Sigmoid colon (tissue), 7 donors: ENCODE data around the gene CCR1. TPM values are rescaled to one million over a fixed set of nuclear protein-coding genes. Genes with fewer than 3 reads are reported as not detected.
"Not testable (repeated sequence)": the region's sequence is repeated elsewhere in the genome, so short reads cannot be mapped to it uniquely, and the experiment has no call there.

ENCODE experiments used
- DNase-seq: peaks from one replicate; pipeline ENCODE4 v3.0.0-alpha.2; 2019
- H3K27ac ChIP-seq, 4 donors: fragments of 200-600 bp; sonication (generic); one replicate each; pipeline ENCODE4 v1.5.1; 2016 to 2019; ENCODE audit warnings: mild to moderate bottlenecking in 1 of 4
- H3K27me3 ChIP-seq, 3 donors: fragments of 200-600 bp; sonication (generic); one replicate each; pipeline ENCODE4 v1.5.1; 2019; ENCODE audit warnings: mild to moderate bottlenecking in 1 of 3
- H3K36me3 ChIP-seq, 4 donors: fragments of 200-600 bp; sonication (generic); one replicate each; pipeline ENCODE4 v1.5.1; 2016 to 2019
- H3K4me1 ChIP-seq, 4 donors: fragments of 200-600 bp; sonication (generic); one replicate each; pipeline ENCODE4 v1.5.1; 2017 to 2019
- H3K4me3 ChIP-seq, 4 donors: fragments of 200-600 bp; sonication (generic); one replicate each; pipeline ENCODE4 v1.5.1; 2017 to 2019; ENCODE audit warnings: mild to moderate bottlenecking in 2 of 4, moderate library complexity in 1 of 4
- H3K9me3 ChIP-seq, 4 donors: fragments of 200-600 bp in 3 of 4; sonication (generic) in 3 of 4; one replicate each; pipeline versions ENCODE4 v1.5.1 to v1.6.1; 2013 to 2019
- EP300 ChIP-seq, 4 donors: sonication (generic); formaldehyde crosslinking; IDR thresholded peaks; one replicate each; pipeline ENCODE4 v1.6.1; 2017; ENCODE audit warnings: antibody characterized with exemption in 4 of 4
- POLR2A ChIP-seq, 2 donors: fragments of 450-650 bp; IDR thresholded peaks; one replicate each; pipeline ENCODE4 v1.6.1; 2016; ENCODE audit warnings: antibody characterized with exemption in 2 of 2, mild to moderate bottlenecking in 2 of 2, moderate library complexity in 2 of 2
- POLR2AphosphoS5 ChIP-seq, 4 donors: sonication (generic); formaldehyde crosslinking; IDR thresholded peaks; one replicate each; pipeline ENCODE4 v1.6.1; 2017; ENCODE audit warnings: antibody characterized with exemption in 4 of 4
- WGBS, 2 donors: extraction: QIAGEN DNeasy Blood & Tissue Kit; methylation state at CpG; one replicate each; pipeline ENCODE4 v1.1.7; 2013; 5-methylcytosine and 5-hydroxymethylcytosine counted together
- intact Hi-C: fragments of 100-400 bp; cut with DNase I; formaldehyde crosslinking; loops from one replicate; pipeline ENCODE4 v1.15.1; 2023
- polyA plus RNA-seq, 3 donors: library from polyadenylated mRNA; stranded (reverse); fragments of 200-250 nt; gene quantifications; one replicate each; pipeline ENCODE4 v1.2.3, GENCODE V29; 2013
- total RNA-seq, 4 donors: library from RNA; depleted of rRNA; stranded (reverse); fragments of >200 nt; gene quantifications; one replicate each; pipeline ENCODE4 v1.1.0, GENCODE V29; 2016
- TF ChIP-seq, protein P1 (sequence below), 4 experiments: fragments of 450-650 bp in 3 of 4; fragments of 200-600 bp in 1 of 4; IDR thresholded peaks; one replicate each; pipeline ENCODE4 v1.5.1; 2016 to 2019; ENCODE audit warnings: antibody characterized with exemption in 4 of 4, mild to moderate bottlenecking in 3 of 4, moderate library complexity in 2 of 4
- donor health status: healthy with polysubstance abuse.
- donor health status: Bipolar disorder and iron deficiency.
- donor health status: healthy.

Gene CCR1
- total and polyA plus RNA-seq, 7 donors: 2.2 to 16.6 (median 8.2) TPM

DNA sequence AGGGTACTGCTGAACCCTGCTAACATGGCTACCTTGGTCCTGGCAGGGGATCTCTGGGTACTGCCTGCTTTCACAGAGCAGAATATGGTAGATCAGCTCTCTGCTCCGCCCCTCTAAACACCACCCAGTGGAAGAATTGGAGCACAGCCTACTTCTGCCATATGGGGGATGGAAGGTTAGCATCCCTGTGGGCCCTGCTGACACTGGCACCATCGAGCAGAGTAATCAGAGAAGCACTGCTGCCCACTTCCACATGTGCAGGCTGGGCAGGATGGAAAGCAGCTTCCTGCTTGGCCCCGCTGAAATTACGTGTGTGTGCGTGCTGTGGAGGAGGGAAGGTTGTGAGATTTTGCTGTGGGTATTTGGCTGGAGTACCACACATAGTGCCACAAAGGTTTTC is 24.8 kb downstream of the CCR1 start:
- TF ChIP-seq POLR2AphosphoS5 (IDR thresholded peaks at IDR 0.05): no peak
- no peaks in the 10 kb centered on the region for H3K36me3 ChIP-seq

GRCh38 chr3:46168583-46169345 is 39.3 kb downstream of the CCR1 start:
- Histone ChIP-seq H3K9me3 (no peaks in the 10 kb centered on the region), H3K4me1 (no peaks in the 10 kb centered on the region), H3K4me3 (no peak overlapping the region), H3K27me3 (no peaks in the 10 kb centered on the region), H3K36me3 (no peaks in the 10 kb centered on the region), H3K27ac (no peak overlapping the region)
- no peak for DNase-seq
- TF ChIP-seq, protein P1, sequence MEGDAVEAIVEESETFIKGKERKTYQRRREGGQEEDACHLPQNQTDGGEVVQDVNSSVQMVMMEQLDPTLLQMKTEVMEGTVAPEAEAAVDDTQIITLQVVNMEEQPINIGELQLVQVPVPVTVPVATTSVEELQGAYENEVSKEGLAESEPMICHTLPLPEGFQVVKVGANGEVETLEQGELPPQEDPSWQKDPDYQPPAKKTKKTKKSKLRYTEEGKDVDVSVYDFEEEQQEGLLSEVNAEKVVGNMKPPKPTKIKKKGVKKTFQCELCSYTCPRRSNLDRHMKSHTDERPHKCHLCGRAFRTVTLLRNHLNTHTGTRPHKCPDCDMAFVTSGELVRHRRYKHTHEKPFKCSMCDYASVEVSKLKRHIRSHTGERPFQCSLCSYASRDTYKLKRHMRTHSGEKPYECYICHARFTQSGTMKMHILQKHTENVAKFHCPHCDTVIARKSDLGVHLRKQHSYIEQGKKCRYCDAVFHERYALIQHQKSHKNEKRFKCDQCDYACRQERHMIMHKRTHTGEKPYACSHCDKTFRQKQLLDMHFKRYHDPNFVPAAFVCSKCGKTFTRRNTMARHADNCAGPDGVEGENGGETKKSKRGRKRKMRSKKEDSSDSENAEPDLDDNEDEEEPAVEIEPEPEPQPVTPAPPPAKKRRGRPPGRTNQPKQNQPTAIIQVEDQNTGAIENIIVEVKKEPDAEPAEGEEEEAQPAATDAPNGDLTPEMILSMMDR (IDR thresholded peaks at IDR 0.05): no peak
- TF ChIP-seq POLR2A (IDR thresholded peaks at IDR 0.05) (no peak), POLR2AphosphoS5 (IDR thresholded peaks at IDR 0.05) (no peak), EP300 (IDR thresholded peaks at IDR 0.05) (no peak)
- intact Hi-C loops: no loop called here
- WGBS, 2 donors: 76 to 84% methylated on average over 2 of the region's 2 CpGs

More for the DNA sequence above, 24.8 kb downstream of the CCR1 start:
- intact Hi-C loops: no loop called here
- Histone ChIP-seq H3K4me1 (no peaks in the 10 kb centered on the region), H3K27me3 (no peaks in the 10 kb centered on the region), H3K27ac (no peak overlapping the region), H3K9me3 (no peaks in the 10 kb centered on the region), H3K4me3 (no peak overlapping the region)
- 73 to 86% methylated on average over 5 of the region's 5 CpGs for WGBS, 2 donors
- no peak for DNase-seq

- Histone ChIP-seq H3K36me3 (no peaks in the 10 kb centered on the region), H3K27me3 (no peaks in the 10 kb centered on the region), H3K4me3 (no peak overlapping the region), H3K9me3 (peaks cover 0 to 2% (median 0%) of the 10 kb centered on the region in 4 donors), H3K27ac (no peak overlapping the region), H3K4me1 (no peaks in the 10 kb centered on the region)
- intact Hi-C loops: no loop called here
- WGBS, 2 donors: 91% methylated on average over 3 of the region's 3 CpGs
- TF ChIP-seq, protein P1 (IDR thresholded peaks at IDR 0.05): no peak
- TF ChIP-seq POLR2A (IDR thresholded peaks at IDR 0.05) (no peak), POLR2AphosphoS5 (IDR thresholded peaks at IDR 0.05) (no peak), EP300 (IDR thresholded peaks at IDR 0.05) (no peak)
- DNase-seq: no peak
Observed at GRCh38 chr3:46163556-46164041, 44.5 kb downstream of the CCR1 start.

- DNase-seq: no peak
- intact Hi-C loops: no loop called here
- no peak overlapping the region for H3K27ac ChIP-seq
- H3K4me1 ChIP-seq: no peaks in the 10 kb centered on the region
- H3K36me3 ChIP-seq: no peaks in the 10 kb centered on the region
- TF ChIP-seq POLR2AphosphoS5 (IDR thresholded peaks at IDR 0.05) (no peak), EP300 (IDR thresholded peaks at IDR 0.05) (no peak), POLR2A (IDR thresholded peaks at IDR 0.05) (no peak)
- TF ChIP-seq, protein P1 (IDR thresholded peaks at IDR 0.05): no peak
- 74 to 84% methylated on average over 4 of the region's 4 CpGs for WGBS, 2 donors
- peaks cover 0 to 2% (median 0%) of the 10 kb centered on the region in 4 donors for H3K9me3 ChIP-seq
- H3K27me3 ChIP-seq: no peaks in the 10 kb centered on the region
- H3K4me3 ChIP-seq: no peak overlapping the region
Observed at GRCh38 chr3:46162975-46163555, 45.0 kb downstream of the CCR1 start.

GRCh38 chr3:46157685-46158084 is 50.4 kb downstream of the CCR1 start:
- H3K9me3 ChIP-seq, intact Hi-C loops, H3K27me3 ChIP-seq, H3K27ac ChIP-seq, H3K36me3 ChIP-seq, DNase-seq, H3K4me1 ChIP-seq, H3K4me3 ChIP-seq: not testable (repeated sequence)
- WGBS, 2 donors: 48 to 74% methylated on average over 1 of the region's 1 CpG
